ENCODE measurements around the gene REG1B. TPM values are rescaled to one million over a fixed set of nuclear protein-coding genes. Genes with fewer than 3 reads are reported as not detected.

Gene REG1B
- total RNA-seq, 4 donors from 2014 or later, result 1.4 TPM; not detected in 3

GRCh38 chr2:79114797-79115494, 27.2 kb upstream of the REG1B start:
- intact Hi-C loops (cut with DNase I; ENCODE audit: low total_unique reads), result no loop called here

DNA sequence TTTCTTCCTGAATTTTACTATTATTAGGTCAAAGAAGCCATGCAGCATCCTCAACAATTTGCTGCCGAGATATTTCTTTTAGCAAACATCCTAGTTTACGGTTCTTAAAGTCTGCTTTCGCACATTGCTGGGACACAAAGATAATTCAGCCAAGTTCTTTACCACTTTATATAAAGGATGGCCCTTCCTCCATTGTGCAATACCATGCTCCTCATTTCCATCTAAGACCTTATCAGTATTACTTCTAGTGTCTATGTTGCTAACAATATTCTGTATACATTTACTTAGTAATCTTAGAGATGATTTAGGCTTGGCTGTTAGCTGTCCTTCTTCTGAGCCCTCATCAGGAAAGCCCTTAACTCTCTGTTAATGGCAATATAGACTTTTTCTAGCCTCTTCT, 24.5 kb upstream of the REG1B start:
- ATAC-seq (no peak), DNase-seq (no peak)
- Histone ChIP-seq H3K4me3 (no peak overlapping the region), H3K27ac (no peak overlapping the region), H3K36me3 (no peaks in the 10 kb centered on the region), H3K4me1 (no peaks in the 10 kb centered on the region), H3K9me3 (no peaks in the 10 kb centered on the region), H3K27me3 (no peaks in the 10 kb centered on the region)
- in situ Hi-C loops (cut with MboI; ENCODE audit: low sequenced_read_pairs in 4 of 4) (no loop called here), intact Hi-C loops (cut with DNase I; ENCODE audit: low total_unique reads) (no loop called here)
- TF ChIP-seq, protein P1, sequence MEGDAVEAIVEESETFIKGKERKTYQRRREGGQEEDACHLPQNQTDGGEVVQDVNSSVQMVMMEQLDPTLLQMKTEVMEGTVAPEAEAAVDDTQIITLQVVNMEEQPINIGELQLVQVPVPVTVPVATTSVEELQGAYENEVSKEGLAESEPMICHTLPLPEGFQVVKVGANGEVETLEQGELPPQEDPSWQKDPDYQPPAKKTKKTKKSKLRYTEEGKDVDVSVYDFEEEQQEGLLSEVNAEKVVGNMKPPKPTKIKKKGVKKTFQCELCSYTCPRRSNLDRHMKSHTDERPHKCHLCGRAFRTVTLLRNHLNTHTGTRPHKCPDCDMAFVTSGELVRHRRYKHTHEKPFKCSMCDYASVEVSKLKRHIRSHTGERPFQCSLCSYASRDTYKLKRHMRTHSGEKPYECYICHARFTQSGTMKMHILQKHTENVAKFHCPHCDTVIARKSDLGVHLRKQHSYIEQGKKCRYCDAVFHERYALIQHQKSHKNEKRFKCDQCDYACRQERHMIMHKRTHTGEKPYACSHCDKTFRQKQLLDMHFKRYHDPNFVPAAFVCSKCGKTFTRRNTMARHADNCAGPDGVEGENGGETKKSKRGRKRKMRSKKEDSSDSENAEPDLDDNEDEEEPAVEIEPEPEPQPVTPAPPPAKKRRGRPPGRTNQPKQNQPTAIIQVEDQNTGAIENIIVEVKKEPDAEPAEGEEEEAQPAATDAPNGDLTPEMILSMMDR (IDR thresholded peaks at IDR 0.05 in 4 of 5, conservative IDR thresholded peaks at IDR 0.05 in 1 of 5), result no peak
- TF ChIP-seq POLR2A (IDR thresholded peaks at IDR 0.05), result no peak

More at GRCh38 chr2:79114797-79115494, 27.2 kb upstream of the REG1B start:
- H3K27ac ChIP-seq, result no peak overlapping the region
- H3K4me3 ChIP-seq, result no peak overlapping the region
- no peaks in the 10 kb centered on the region for H3K36me3 ChIP-seq
- TF ChIP-seq POLR2A (IDR thresholded peaks at IDR 0.05), result no peak
- TF ChIP-seq, protein P1 (IDR thresholded peaks at IDR 0.05 in 4 of 5, conservative IDR thresholded peaks at IDR 0.05 in 1 of 5), result no peak
- in situ Hi-C loops (cut with MboI; ENCODE audit: low sequenced_read_pairs in 4 of 4), result no loop called here
- DNase-seq (no peak), ATAC-seq (no peak)
- no peaks in the 10 kb centered on the region for H3K4me1 ChIP-seq
- no peaks in the 10 kb centered on the region for H3K9me3 ChIP-seq
- H3K27me3 ChIP-seq, result no peaks in the 10 kb centered on the region

GRCh38 chr2:79105259-79105658, 17.5 kb upstream of the REG1B start:
- Histone ChIP-seq H3K9me3 (no peaks in the 10 kb centered on the region), H3K36me3 (no peaks in the 10 kb centered on the region), H3K4me3 (no peak overlapping the region), H3K27me3 (no peaks in the 10 kb centered on the region), H3K4me1 (no peaks in the 10 kb centered on the region), H3K27ac (no peak overlapping the region)
- ATAC-seq (no peak), DNase-seq (no peak)
- intact Hi-C loops (cut with DNase I; ENCODE audit: low total_unique reads), result no loop called here
- in situ Hi-C loops (cut with MboI; ENCODE audit: low sequenced_read_pairs in 4 of 4), result no loop called here
- TF ChIP-seq, protein P1 (IDR thresholded peaks at IDR 0.05 in 4 of 5, conservative IDR thresholded peaks at IDR 0.05 in 1 of 5), result no peak
- TF ChIP-seq POLR2A (IDR thresholded peaks at IDR 0.05), result no peak

DNA sequence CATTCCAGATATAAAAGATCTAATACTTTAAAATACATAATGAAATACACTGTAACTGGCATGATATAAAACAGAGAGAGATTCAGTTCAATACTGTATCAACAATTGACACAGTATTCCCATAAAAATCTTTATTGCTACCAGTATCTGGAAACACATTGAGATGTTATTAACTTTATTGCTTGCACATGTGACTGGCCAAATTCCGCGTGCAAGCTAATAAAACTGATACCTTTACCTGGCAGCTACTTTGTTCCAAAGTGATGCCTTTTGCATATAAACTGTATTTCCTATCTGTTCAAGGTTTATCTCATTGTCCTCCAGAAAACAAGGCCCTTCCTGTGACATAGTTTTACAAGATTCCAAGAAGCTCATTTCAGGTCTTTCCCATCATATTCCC, 15.4 kb upstream of the REG1B start:
- no peak overlapping the region for H3K27ac ChIP-seq
- in situ Hi-C loops (cut with MboI; ENCODE audit: low sequenced_read_pairs in 4 of 4) (no loop called here), intact Hi-C loops (cut with DNase I; ENCODE audit: low total_unique reads) (no loop called here)
- H3K4me3 ChIP-seq, result no peak overlapping the region
- no peaks in the 10 kb centered on the region for H3K4me1 ChIP-seq
- TF ChIP-seq POLR2A (IDR thresholded peaks at IDR 0.05), result no peak
- TF ChIP-seq, protein P1 (IDR thresholded peaks at IDR 0.05 in 4 of 5, conservative IDR thresholded peaks at IDR 0.05 in 1 of 5), result no peak
- no peak for DNase-seq
- no peaks in the 10 kb centered on the region for H3K9me3 ChIP-seq
- no peak for ATAC-seq
- H3K27me3 ChIP-seq, result no peaks in the 10 kb centered on the region
- H3K36me3 ChIP-seq, result no peaks in the 10 kb centered on the region

GRCh38 chr2:79101024-79101423, 13.2 kb upstream of the REG1B start:
- ATAC-seq, result no peak
- no peaks in the 10 kb centered on the region for H3K36me3 ChIP-seq
- no peak for DNase-seq
- H3K27me3 ChIP-seq, result no peaks in the 10 kb centered on the region
- intact Hi-C loops (cut with DNase I; ENCODE audit: low total_unique reads), result no loop called here
- in situ Hi-C loops (cut with MboI; ENCODE audit: low sequenced_read_pairs in 4 of 4), result no loop called here
- no peaks in the 10 kb centered on the region for H3K9me3 ChIP-seq
- no peak for TF ChIP-seq POLR2A (IDR thresholded peaks at IDR 0.05)
- TF ChIP-seq, protein P1 (IDR thresholded peaks at IDR 0.05 in 4 of 5, conservative IDR thresholded peaks at IDR 0.05 in 1 of 5), result no peak
- no peaks in the 10 kb centered on the region for H3K4me1 ChIP-seq
- H3K27ac ChIP-seq, result no peak overlapping the region
- H3K4me3 ChIP-seq, result no peak overlapping the region
